Measurements from ENCODE around the gene NT5DC3. TPM values are rescaled to one million over a fixed set of nuclear protein-coding genes. Genes with fewer than 3 reads are reported as not detected.

NT5DC3 gene
- total RNA-seq, 1 experiment from 2014 or later = 9.5 TPM

DNA sequence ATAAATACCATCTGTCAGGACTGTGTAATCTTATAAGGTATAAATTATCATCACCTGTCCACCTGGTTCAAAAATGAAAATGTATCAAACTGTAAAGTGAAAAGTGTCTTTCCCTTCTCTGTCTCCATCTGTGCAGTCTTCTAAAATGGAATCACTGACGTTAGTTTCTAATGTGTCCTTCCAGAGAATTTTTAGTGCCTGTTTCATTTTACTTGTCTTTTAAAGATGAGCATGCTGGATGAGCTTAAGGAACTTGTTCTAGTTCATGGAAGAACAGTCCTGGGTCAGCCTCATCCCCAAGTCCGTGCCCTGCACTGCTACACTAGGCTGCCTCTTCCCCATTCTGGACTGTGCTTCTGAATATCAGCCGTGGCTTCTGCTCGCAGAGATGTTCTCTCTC is 5.4 kb upstream of the NT5DC3 start:
- H3K9me3 ChIP-seq = no peaks in the 10 kb centered on the region
- BruUV-seq (replicated peaks) = no TSS peak
- TF ChIP-seq, protein P1, sequence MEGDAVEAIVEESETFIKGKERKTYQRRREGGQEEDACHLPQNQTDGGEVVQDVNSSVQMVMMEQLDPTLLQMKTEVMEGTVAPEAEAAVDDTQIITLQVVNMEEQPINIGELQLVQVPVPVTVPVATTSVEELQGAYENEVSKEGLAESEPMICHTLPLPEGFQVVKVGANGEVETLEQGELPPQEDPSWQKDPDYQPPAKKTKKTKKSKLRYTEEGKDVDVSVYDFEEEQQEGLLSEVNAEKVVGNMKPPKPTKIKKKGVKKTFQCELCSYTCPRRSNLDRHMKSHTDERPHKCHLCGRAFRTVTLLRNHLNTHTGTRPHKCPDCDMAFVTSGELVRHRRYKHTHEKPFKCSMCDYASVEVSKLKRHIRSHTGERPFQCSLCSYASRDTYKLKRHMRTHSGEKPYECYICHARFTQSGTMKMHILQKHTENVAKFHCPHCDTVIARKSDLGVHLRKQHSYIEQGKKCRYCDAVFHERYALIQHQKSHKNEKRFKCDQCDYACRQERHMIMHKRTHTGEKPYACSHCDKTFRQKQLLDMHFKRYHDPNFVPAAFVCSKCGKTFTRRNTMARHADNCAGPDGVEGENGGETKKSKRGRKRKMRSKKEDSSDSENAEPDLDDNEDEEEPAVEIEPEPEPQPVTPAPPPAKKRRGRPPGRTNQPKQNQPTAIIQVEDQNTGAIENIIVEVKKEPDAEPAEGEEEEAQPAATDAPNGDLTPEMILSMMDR (IDR thresholded peaks at IDR 0.05; ENCODE audit: insufficient read depth in 1 of 2, low read depth in 1 of 2, low read length in 1 of 2, severe bottlenecking in 1 of 2, unreplicated experiment in 1 of 2) = no peak
- H3K4me3 Mint-ChIP-seq (ENCODE audit: unreplicated experiment) = no peak overlapping the region
- intact Hi-C loops (cut with micrococcal nuclease; ENCODE audit: unreplicated experiment) = no loop called here
- no peak overlapping the region for H3K4me3 ChIP-seq (ENCODE audit: low read depth, low read length)
- H3K4me1 ChIP-seq = peaks cover 9% of the 10 kb centered on the region; the same call in 1 of the 2 replicates
- peaks cover 3% of the 10 kb centered on the region for H3K36me3 Mint-ChIP-seq (ENCODE audit: insufficient read depth, unreplicated experiment)
- H3K36me3 ChIP-seq (ENCODE audit: control insufficient read depth, insufficient read depth, low read length) = no peaks in the 10 kb centered on the region
- ChIA-PET POLR2A (no interaction called here), CTCF (no interaction called here)
- H3K27ac Mint-ChIP-seq (ENCODE audit: unreplicated experiment) = no peak overlapping the region
- peaks cover 7% of the 10 kb centered on the region for H3K4me1 Mint-ChIP-seq (ENCODE audit: low read depth, unreplicated experiment)
- H3K27me3 Mint-ChIP-seq (ENCODE audit: insufficient read depth, unreplicated experiment) = no peaks in the 10 kb centered on the region
- DNase-seq = no peak
- no peaks in the 10 kb centered on the region for H3K9me3 Mint-ChIP-seq (ENCODE audit: unreplicated experiment)
- H3K27me3 ChIP-seq (replicated peaks; ENCODE audit: control insufficient read depth, insufficient read depth, low read length) = no peaks in the 10 kb centered on the region

DNA sequence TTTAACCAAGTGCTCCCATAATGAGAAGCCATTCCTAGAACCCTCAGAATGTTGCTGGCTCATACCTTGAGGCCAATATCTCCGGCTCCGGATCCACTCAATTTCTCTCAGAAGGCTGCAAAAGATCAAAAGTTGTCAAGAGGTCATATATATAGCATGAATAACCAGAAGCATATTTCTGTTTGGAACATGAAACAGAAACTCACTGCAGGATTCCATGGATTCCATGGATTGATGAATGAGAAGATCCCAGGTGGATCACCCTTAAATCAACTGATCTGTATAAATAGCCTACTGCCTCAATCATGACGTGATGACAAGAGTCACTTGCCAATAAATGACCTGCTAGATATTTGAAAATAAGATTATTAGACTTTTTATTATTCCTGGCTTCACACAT is 3.3 kb upstream of the NT5DC3 start:
- no peak overlapping the region for H3K4me3 ChIP-seq (ENCODE audit: low read depth, low read length)
- H3K27ac Mint-ChIP-seq (ENCODE audit: unreplicated experiment) = no peak overlapping the region
- CTCF ChIA-PET = no interaction called here
- POLR2A ChIA-PET = no interaction called here
- TF ChIP-seq, protein P1 (IDR thresholded peaks at IDR 0.05; ENCODE audit: insufficient read depth in 1 of 2, low read depth in 1 of 2, low read length in 1 of 2, severe bottlenecking in 1 of 2, unreplicated experiment in 1 of 2) = no peak
- intact Hi-C loops (cut with micrococcal nuclease; ENCODE audit: unreplicated experiment) = no loop called here
- no peak overlapping the region for H3K4me3 Mint-ChIP-seq (ENCODE audit: unreplicated experiment)
- H3K27me3 ChIP-seq (replicated peaks; ENCODE audit: control insufficient read depth, insufficient read depth, low read length) = no peaks in the 10 kb centered on the region
- H3K9me3 ChIP-seq = no peaks in the 10 kb centered on the region
- BruUV-seq (replicated peaks) = no TSS peak
- DNase-seq = no peak
- no peaks in the 10 kb centered on the region; the same call in 1 of the 2 replicates for H3K36me3 ChIP-seq (ENCODE audit: control insufficient read depth, insufficient read depth, low read length)
- H3K4me1 ChIP-seq = peaks cover 15% of the 10 kb centered on the region
- H3K4me1 Mint-ChIP-seq (ENCODE audit: low read depth, unreplicated experiment) = peaks cover 12% of the 10 kb centered on the region
- no peaks in the 10 kb centered on the region for H3K27me3 Mint-ChIP-seq (ENCODE audit: insufficient read depth, unreplicated experiment)
- peaks cover 13% of the 10 kb centered on the region for H3K36me3 Mint-ChIP-seq (ENCODE audit: insufficient read depth, unreplicated experiment)
- no peaks in the 10 kb centered on the region for H3K9me3 Mint-ChIP-seq (ENCODE audit: unreplicated experiment)

DNA sequence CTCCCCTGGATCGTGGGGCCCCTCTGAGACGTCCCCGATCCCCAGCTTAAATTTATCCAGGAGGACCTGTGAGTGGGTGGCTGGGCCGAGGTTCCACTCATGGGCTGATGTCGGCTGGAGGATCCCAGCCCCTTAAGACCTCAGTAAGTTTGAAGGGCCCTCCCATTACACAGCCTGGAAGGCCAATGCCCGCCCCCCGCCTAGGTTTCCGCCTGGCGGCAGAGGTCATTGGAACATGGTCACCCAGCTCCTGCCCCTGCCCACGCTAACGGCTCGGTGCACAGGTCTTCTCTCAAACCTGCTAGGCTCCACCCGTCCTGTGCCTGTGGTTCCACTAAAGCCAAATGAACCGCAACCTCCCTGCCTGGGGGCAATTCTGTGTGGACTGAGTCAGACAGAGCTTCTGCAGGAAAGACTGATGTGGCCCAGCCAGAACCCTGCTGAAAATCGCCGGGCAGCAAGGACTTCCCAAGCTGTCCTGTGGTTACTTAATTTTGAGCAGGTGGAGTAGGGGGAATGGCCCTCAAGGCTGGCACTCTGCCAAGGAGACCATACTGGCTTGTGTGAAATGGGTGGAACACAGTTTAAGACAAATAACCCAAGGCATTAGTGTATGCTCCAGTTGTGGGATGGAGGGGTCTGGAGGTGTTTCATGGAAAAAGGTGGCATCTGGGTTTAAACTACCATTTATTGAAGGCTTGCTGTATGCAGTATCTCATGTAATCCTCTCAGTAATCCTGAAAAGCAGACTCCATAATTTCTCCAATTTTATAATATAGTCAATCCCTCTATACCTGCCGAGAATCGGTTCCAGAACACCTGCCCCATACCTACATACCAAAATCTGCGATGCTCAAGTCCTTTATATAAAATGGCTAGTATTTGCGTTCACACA is 903 bp upstream of the NT5DC3 start:
- POLR2A ChIA-PET = interaction anchor here (1.9 kb wide), 1 partner anchor 88 kb away, joined by 14 read pairs; the partner anchor contains the start of gene HSP90B1
- TSS peak; percentile 56 for BruUV-seq (replicated peaks)
- Histone ChIP-seq H3K4me1 (peaks cover 27% of the 10 kb centered on the region), H3K9me3 (no peaks in the 10 kb centered on the region), H3K36me3 (ENCODE audit: control insufficient read depth, insufficient read depth, low read length) (peaks cover under 1% of the 10 kb centered on the region; the same call in 1 of the 2 replicates), H3K27me3 (replicated peaks; ENCODE audit: control insufficient read depth, insufficient read depth, low read length) (no peaks in the 10 kb centered on the region), H3K4me3 (ENCODE audit: low read depth, low read length) (peak overlapping the region; percentile 84)
- peak overlapping the region; percentile 75 for H3K27ac Mint-ChIP-seq (ENCODE audit: unreplicated experiment)
- H3K4me3 Mint-ChIP-seq (ENCODE audit: unreplicated experiment) = peak overlapping the region; percentile 75
- intact Hi-C loops (cut with micrococcal nuclease; ENCODE audit: unreplicated experiment) = no loop called here
- peak; percentile 55 to 71 for DNase-seq
- no peaks in the 10 kb centered on the region for H3K27me3 Mint-ChIP-seq (ENCODE audit: insufficient read depth, unreplicated experiment)
- H3K36me3 Mint-ChIP-seq (ENCODE audit: insufficient read depth, unreplicated experiment) = peaks cover 20% of the 10 kb centered on the region
- CTCF ChIA-PET = no interaction called here
- TF ChIP-seq, protein P1 (IDR thresholded peaks at IDR 0.05; ENCODE audit: insufficient read depth in 1 of 2, low read depth in 1 of 2, low read length in 1 of 2, severe bottlenecking in 1 of 2, unreplicated experiment in 1 of 2) = no peak
- no peaks in the 10 kb centered on the region for H3K9me3 Mint-ChIP-seq (ENCODE audit: unreplicated experiment)
- peaks cover 24% of the 10 kb centered on the region for H3K4me1 Mint-ChIP-seq (ENCODE audit: low read depth, unreplicated experiment)
